Hepatocyte (in vitro differentiated cells): ENCODE data around the gene ODF4. TPM values are rescaled to one million over a fixed set of nuclear protein-coding genes. Genes with fewer than 3 reads are reported as not detected.

Experiments
- DNase-seq: peaks from one replicate; pipeline ENCODE4 v3.0.0-alpha.2; 2016; ENCODE audit warnings: low spot score
- H2AFZ ChIP-seq: fragments of 200-600 bp; sonication (generic); 2 replicates; pipeline ENCODE4 v1.6.0; 2016; ENCODE audit warnings: antibody characterized with exemption, mild to moderate bottlenecking
- H3K27ac ChIP-seq: fragments of 200-600 bp; sonication (generic); 2 replicates; pipeline ENCODE4 v1.5.1; 2016; ENCODE audit warnings: mild to moderate bottlenecking
- H3K27me3 ChIP-seq: fragments of 200-600 bp; sonication (generic); 2 replicates; pipeline ENCODE4 v1.6.1; 2016
- H3K36me3 ChIP-seq: fragments of 200-600 bp; sonication (generic); replicated peaks from 2 replicates; pipeline ENCODE4 v1.5.1; 2016; ENCODE audit warnings: low read depth; ENCODE audit not compliant: insufficient read depth
- H3K4me1 ChIP-seq: fragments of 200-600 bp; sonication (generic); 2 replicates; pipeline ENCODE4 v1.5.1; 2016; ENCODE audit warnings: mild to moderate bottlenecking, moderate library complexity; ENCODE audit not compliant: insufficient read depth
- H3K4me2 ChIP-seq: fragments of 200-600 bp; sonication (generic); 2 replicates; pipeline ENCODE4 v1.6.0; 2016
- H3K4me3 ChIP-seq: fragments of 200-600 bp; sonication (generic); 2 replicates; pipeline ENCODE4 v1.5.1; 2016; ENCODE audit warnings: mild to moderate bottlenecking
- H3K79me2 ChIP-seq: fragments of 200-600 bp; sonication (generic); 2 replicates; pipeline ENCODE4 v1.6.0; 2017; ENCODE audit warnings: mild to moderate bottlenecking
- H3K9me2 ChIP-seq: fragments of 200-600 bp; sonication (generic); replicated peaks from 2 replicates; pipeline ENCODE4 v1.6.0; 2017; ENCODE audit warnings: mild to moderate bottlenecking; ENCODE audit not compliant: insufficient read depth
- H3K9me3 ChIP-seq: fragments of 200-600 bp; sonication (generic); 2 replicates; pipeline ENCODE4 v1.5.1; 2016; ENCODE audit warnings: low read depth, mild to moderate bottlenecking
- H4K20me1 ChIP-seq: fragments of 200-600 bp; sonication (generic); 2 replicates; pipeline ENCODE4 v1.6.0; 2016; ENCODE audit warnings: mild to moderate bottlenecking; ENCODE audit not compliant: insufficient read depth, poor library complexity, severe bottlenecking
- CTCF ChIP-seq: fragments of 200-600 bp; sonication (generic); IDR thresholded peaks from 2 replicates; pipeline ENCODE4 v1.5.1; 2016; ENCODE audit warnings: antibody characterized with exemption, mild to moderate bottlenecking; ENCODE audit not compliant: poor library complexity
- EZH2 ChIP-seq: fragments of 200-600 bp; sonication (generic); IDR thresholded peaks from 2 replicates; pipeline ENCODE4 v1.6.1; 2016; ENCODE audit warnings: antibody characterized with exemption, mild to moderate bottlenecking, borderline replicate concordance
- EZH2phosphoT487 ChIP-seq: fragments of 200-600 bp; sonication (generic); IDR thresholded peaks from one replicate; pipeline ENCODE4 v1.6.1; 2018; ENCODE audit warnings: antibody characterized with exemption, mild to moderate bottlenecking, low read depth, moderate library complexity; ENCODE audit not compliant: unreplicated experiment, severe bottlenecking
- WGBS: methylation state at CpG from one replicate; pipeline ENCODE4 v1.1.6; 2016; ENCODE audit warnings: low lambda C conversion rate; ENCODE audit errors: missing lambda C conversion rate; 5-methylcytosine and 5-hydroxymethylcytosine counted together
- polyA plus RNA-seq: library from polyadenylated mRNA; unstranded; fragments of >200 nt; fragmentation: Nextera tagmentation; extraction: Ambion mirVana; gene quantifications from 2 replicates; pipeline ENCODE4 v1.2.1, GENCODE V29; 2016
- total RNA-seq: library from RNA; depleted of rRNA; stranded (reverse); fragments of >200 nt; gene quantifications from 2 replicates; pipeline ENCODE4 v1.2.3, GENCODE V29; 2014

Gene ODF4, protein sequence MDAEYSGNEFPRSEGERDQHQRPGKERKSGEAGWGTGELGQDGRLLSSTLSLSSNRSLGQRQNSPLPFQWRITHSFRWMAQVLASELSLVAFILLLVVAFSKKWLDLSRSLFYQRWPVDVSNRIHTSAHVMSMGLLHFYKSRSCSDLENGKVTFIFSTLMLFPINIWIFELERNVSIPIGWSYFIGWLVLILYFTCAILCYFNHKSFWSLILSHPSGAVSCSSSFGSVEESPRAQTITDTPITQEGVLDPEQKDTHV
- total RNA-seq (not detected in 2 replicates), polyA plus RNA-seq (not detected in 2 replicates)

GRCh38 chr17:8339540-8339939 lies at the start of gene ODF4:
ODF4 (plus strand) TSS chr17:8339840; CDS start chr17:8340052, 212 bp downstream.
- 94% methylated on average over 2 of the region's 2 CpGs for WGBS
- H3K4me2 ChIP-seq, result no peak within 1 kb of the TSS
- DNase-seq, result no peak
- H3K9me2 ChIP-seq, result no peaks in the 10 kb centered on the region
- no peaks in the 10 kb centered on the region for H3K9me3 ChIP-seq
- no peaks in the 10 kb centered on the region for H3K79me2 ChIP-seq
- H3K4me1 ChIP-seq, result no peaks in the 10 kb centered on the region
- TF ChIP-seq CTCF (no peak), EZH2 (no peak), EZH2phosphoT487 (no peak)
- H3K27me3 ChIP-seq, result no peaks in the 10 kb centered on the region
- no peaks in the 10 kb centered on the region for H3K36me3 ChIP-seq
- no peak within 1 kb of the TSS for H3K4me3 ChIP-seq
- H2AFZ ChIP-seq, result no peak within 1 kb of the TSS
- H4K20me1 ChIP-seq, result no peaks in the 10 kb centered on the region
- no peak within 1 kb of the TSS for H3K27ac ChIP-seq

GRCh38 chr17:8290043-8290442 lies 49.6 kb upstream of the ODF4 start:
- TF ChIP-seq EZH2, result no peak
- no peak for TF ChIP-seq CTCF
- no peak for TF ChIP-seq EZH2phosphoT487
- H3K27ac ChIP-seq, result no peak overlapping the region
- H2AFZ ChIP-seq, result no peak overlapping the region
- no peak overlapping the region for H3K4me3 ChIP-seq
- DNase-seq, result no peak
- no peaks in the 10 kb centered on the region for H3K27me3 ChIP-seq
- no peaks in the 10 kb centered on the region for H3K9me2 ChIP-seq
- H4K20me1 ChIP-seq, result no peaks in the 10 kb centered on the region
- no peaks in the 10 kb centered on the region for H3K9me3 ChIP-seq
- peaks cover 4% of the 10 kb centered on the region for H3K79me2 ChIP-seq
- peaks cover 16% of the 10 kb centered on the region for H3K4me1 ChIP-seq
- WGBS, result 71% methylated on average over 3 of the region's 3 CpGs
- peak overlapping the region; percentile 85 for H3K4me2 ChIP-seq
- no peaks in the 10 kb centered on the region for H3K36me3 ChIP-seq

- H3K36me3 ChIP-seq, result no peaks in the 10 kb centered on the region
- H3K9me3 ChIP-seq, result no peaks in the 10 kb centered on the region
- TF ChIP-seq EZH2phosphoT487, result no peak
- no peak for TF ChIP-seq EZH2
- no peak for TF ChIP-seq CTCF
- H3K4me1 ChIP-seq, result peaks cover 13% of the 10 kb centered on the region
- peaks cover 4% of the 10 kb centered on the region for H3K79me2 ChIP-seq
- WGBS, result 90% methylated on average over 5 of the region's 5 CpGs
- H4K20me1 ChIP-seq, result no peaks in the 10 kb centered on the region
- H3K27me3 ChIP-seq, result no peaks in the 10 kb centered on the region
- H2AFZ ChIP-seq, result no peak overlapping the region
- no peak overlapping the region for H3K4me2 ChIP-seq
- H3K4me3 ChIP-seq, result no peak overlapping the region
- DNase-seq, result no peak
- H3K27ac ChIP-seq, result no peak overlapping the region
- H3K9me2 ChIP-seq, result no peaks in the 10 kb centered on the region
Observed at GRCh38 chr17:8292639-8293395, 46.8 kb upstream of the ODF4 start.
